Bronchial epithelial cell (primary cell): ENCODE measurements around the gene PLCL1. TPM values are rescaled to one million over a fixed set of nuclear protein-coding genes. Genes with fewer than 3 reads are reported as not detected.

Source experiments
- DNase-seq: peaks from one replicate; pipeline ENCODE4 v3.0.0-alpha.2; 2010; ENCODE audit warnings: low read depth
- FAIRE-seq: peaks from 2 replicates; lab custom pipeline; 2011; peaks lifted over from hg19 to GRCh38; lab: Jason Lieb, UNC
- H3K27me3 ChIP-seq: 2 replicates; pipeline ENCODE4 v1.5.1; 2011; ENCODE audit warnings: low read length; ENCODE audit not compliant: control insufficient read depth, insufficient read depth
- H3K36me3 ChIP-seq: 2 replicates; pipeline ENCODE4 v1.5.1; 2011; ENCODE audit warnings: low read length; ENCODE audit not compliant: control insufficient read depth, insufficient read depth
- H3K4me3 ChIP-seq: 2 replicates; pipeline ENCODE4 v1.5.1; 2011; ENCODE audit warnings: mild to moderate bottlenecking, low read depth, low read length, control low read depth
- total RNA-seq: library from RNA; depleted of rRNA; stranded (reverse); fragments of >200 nt; gene quantifications from 2 replicates; pipeline ENCODE4 v1.2.1, GENCODE V29; 2014
- TF ChIP-seq, protein P1 (sequence below): IDR thresholded peaks from 2 replicates; pipeline ENCODE4 v1.5.1; 2011; ENCODE audit warnings: mild to moderate bottlenecking, moderate library complexity, low read length, control low read depth, inconsistent platforms; ENCODE audit not compliant: insufficient read depth, severe bottlenecking

The PLCL1 gene
- total RNA-seq, 1 donor from 2014 or later = not detected

- Histone ChIP-seq H3K4me3 (no peak overlapping the region), H3K27me3 (no peaks in the 10 kb centered on the region), H3K36me3 (no peaks in the 10 kb centered on the region)
- no peak for FAIRE-seq
- DNase-seq = no peak
- TF ChIP-seq, protein P1, sequence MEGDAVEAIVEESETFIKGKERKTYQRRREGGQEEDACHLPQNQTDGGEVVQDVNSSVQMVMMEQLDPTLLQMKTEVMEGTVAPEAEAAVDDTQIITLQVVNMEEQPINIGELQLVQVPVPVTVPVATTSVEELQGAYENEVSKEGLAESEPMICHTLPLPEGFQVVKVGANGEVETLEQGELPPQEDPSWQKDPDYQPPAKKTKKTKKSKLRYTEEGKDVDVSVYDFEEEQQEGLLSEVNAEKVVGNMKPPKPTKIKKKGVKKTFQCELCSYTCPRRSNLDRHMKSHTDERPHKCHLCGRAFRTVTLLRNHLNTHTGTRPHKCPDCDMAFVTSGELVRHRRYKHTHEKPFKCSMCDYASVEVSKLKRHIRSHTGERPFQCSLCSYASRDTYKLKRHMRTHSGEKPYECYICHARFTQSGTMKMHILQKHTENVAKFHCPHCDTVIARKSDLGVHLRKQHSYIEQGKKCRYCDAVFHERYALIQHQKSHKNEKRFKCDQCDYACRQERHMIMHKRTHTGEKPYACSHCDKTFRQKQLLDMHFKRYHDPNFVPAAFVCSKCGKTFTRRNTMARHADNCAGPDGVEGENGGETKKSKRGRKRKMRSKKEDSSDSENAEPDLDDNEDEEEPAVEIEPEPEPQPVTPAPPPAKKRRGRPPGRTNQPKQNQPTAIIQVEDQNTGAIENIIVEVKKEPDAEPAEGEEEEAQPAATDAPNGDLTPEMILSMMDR = no peak
Observed at GRCh38 chr2:198033626-198034025, 229.2 kb downstream of the PLCL1 start.

GRCh38 chr2:198036029-198036879 is 231.9 kb downstream of the PLCL1 start:
- H3K36me3 ChIP-seq = no peaks in the 10 kb centered on the region
- H3K4me3 ChIP-seq = no peak overlapping the region
- DNase-seq = no peak
- TF ChIP-seq, protein P1 = no peak
- H3K27me3 ChIP-seq = no peaks in the 10 kb centered on the region
- no peak for FAIRE-seq

DNA sequence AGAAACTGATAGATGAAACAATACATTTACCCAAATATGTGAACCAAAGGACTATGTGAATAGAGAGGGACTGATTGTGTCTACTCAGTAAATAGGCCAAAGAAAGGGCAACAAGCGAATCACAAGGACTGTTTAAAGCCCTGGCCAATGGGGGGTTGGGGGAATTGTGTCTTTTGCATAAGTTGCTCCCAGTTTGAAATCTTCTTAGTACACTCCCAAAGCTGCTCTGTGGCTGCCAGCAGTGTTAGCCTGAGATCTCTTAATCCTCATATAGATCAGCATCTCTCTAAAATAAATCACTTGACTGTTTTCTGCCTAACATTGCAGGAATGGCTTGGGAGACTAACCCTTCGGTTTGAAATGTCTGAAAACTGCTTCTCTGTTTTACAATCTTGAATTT is 236.4 kb downstream of the PLCL1 start:
- no peak overlapping the region for H3K4me3 ChIP-seq
- no peaks in the 10 kb centered on the region for H3K36me3 ChIP-seq
- no peak for FAIRE-seq
- TF ChIP-seq, protein P1 = no peak
- no peak for DNase-seq
- H3K27me3 ChIP-seq = no peaks in the 10 kb centered on the region

DNA sequence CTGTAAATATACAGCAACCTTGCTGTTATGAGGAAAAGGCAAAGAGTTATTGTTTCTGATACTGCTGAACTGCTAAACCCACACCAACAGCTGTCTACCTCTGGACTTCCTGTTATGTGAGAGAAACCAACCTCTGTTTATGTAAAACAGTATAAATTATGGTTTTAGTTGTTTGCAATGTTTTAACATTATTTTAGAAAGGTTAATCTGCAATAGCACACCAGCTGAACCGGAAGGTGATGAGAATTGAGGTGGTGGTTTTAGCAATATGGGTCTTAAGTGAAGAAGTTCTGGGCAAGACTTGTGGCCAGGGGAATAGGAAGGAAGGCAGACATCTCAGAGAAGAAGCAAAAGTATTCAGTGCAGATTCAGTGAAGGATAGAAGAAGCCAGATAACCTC is 237.8 kb downstream of the PLCL1 start:
- no peaks in the 10 kb centered on the region for H3K36me3 ChIP-seq
- TF ChIP-seq, protein P1 = no peak
- H3K4me3 ChIP-seq = no peak overlapping the region
- H3K27me3 ChIP-seq = no peaks in the 10 kb centered on the region
- FAIRE-seq (no peak), DNase-seq (no peak)

GRCh38 chr2:198044777-198045176 is 240.4 kb downstream of the PLCL1 start:
- DNase-seq = no peak
- no peak overlapping the region for H3K4me3 ChIP-seq
- no peaks in the 10 kb centered on the region for H3K36me3 ChIP-seq
- H3K27me3 ChIP-seq = no peaks in the 10 kb centered on the region
- FAIRE-seq = no peak
- TF ChIP-seq, protein P1 = no peak
